Muscle layer of colon (tissue), 2 donors: ENCODE measurements around the gene BNC2.

Experiments used
- H3K27ac ChIP-seq: one replicate; pipeline ENCODE4 v1.7.0; 2013; ENCODE audit warnings: low read depth, mild to moderate bottlenecking, low read length, moderate library complexity
- H3K27me3 ChIP-seq, 2 donors: one replicate each; pipeline ENCODE4 v1.7.0; 2013; ENCODE audit warnings: low read length in 2 of 2, mild to moderate bottlenecking in 2 of 2; ENCODE audit not compliant: insufficient read depth in 2 of 2, control insufficient read depth in 1 of 2
- H3K36me3 ChIP-seq: one replicate; pipeline ENCODE4 v1.7.0; 2013; ENCODE audit warnings: mild to moderate bottlenecking, low read length; ENCODE audit not compliant: insufficient read depth
- H3K4me1 ChIP-seq: one replicate; pipeline ENCODE4 v1.7.0; 2013; ENCODE audit warnings: mild to moderate bottlenecking, low read length; ENCODE audit not compliant: insufficient read depth
- H3K4me3 ChIP-seq, 2 donors: one replicate each; pipeline ENCODE4 v1.7.0; 2013; ENCODE audit warnings: low read length in 2 of 2, low read depth in 1 of 2, mild to moderate bottlenecking in 1 of 2, moderate library complexity in 1 of 2
- H3K9ac ChIP-seq: one replicate; pipeline ENCODE4 v1.7.0; 2013; ENCODE audit warnings: low read length
- H3K9me3 ChIP-seq: one replicate; pipeline ENCODE4 v1.7.0; 2013; ENCODE audit warnings: mild to moderate bottlenecking, low read length
- donor health status: abdominal sarcoma.
- donor health status: Adenocarcinoma of cecum.

The BNC2 gene

GRCh38 chr9:16431666-16432392, 438.6 kb downstream of the BNC2 start:
- no peak overlapping the region for H3K4me3 ChIP-seq
- H3K4me1 ChIP-seq = no peaks in the 10 kb centered on the region
- H3K9me3 ChIP-seq = no peaks in the 10 kb centered on the region
- no peak overlapping the region for H3K27ac ChIP-seq
- H3K27me3 ChIP-seq = no peaks in the 10 kb centered on the region
- H3K9ac ChIP-seq = no peak overlapping the region
- peaks cover 14% of the 10 kb centered on the region for H3K36me3 ChIP-seq

- H3K27me3 ChIP-seq = no peaks in the 10 kb centered on the region
- H3K9ac ChIP-seq = no peak overlapping the region
- H3K36me3 ChIP-seq = no peaks in the 10 kb centered on the region
- no peak overlapping the region for H3K4me3 ChIP-seq
- no peaks in the 10 kb centered on the region for H3K4me1 ChIP-seq
- H3K9me3 ChIP-seq = no peaks in the 10 kb centered on the region
- H3K27ac ChIP-seq = no peak overlapping the region
These were observed 440.8 kb downstream of the BNC2 start for GRCh38 chr9:16429671-16430070.

- no peak overlapping the region for H3K4me3 ChIP-seq
- no peak overlapping the region for H3K9ac ChIP-seq
- no peaks in the 10 kb centered on the region for H3K27me3 ChIP-seq
- no peak overlapping the region for H3K27ac ChIP-seq
- no peaks in the 10 kb centered on the region for H3K4me1 ChIP-seq
- H3K9me3 ChIP-seq = no peaks in the 10 kb centered on the region
- H3K36me3 ChIP-seq = no peaks in the 10 kb centered on the region
These were observed 442.5 kb downstream of the BNC2 start for GRCh38 chr9:16427873-16428427.

- H3K4me3 ChIP-seq = no peak overlapping the region
- no peaks in the 10 kb centered on the region for H3K9me3 ChIP-seq
- H3K9ac ChIP-seq = no peak overlapping the region
- H3K36me3 ChIP-seq = no peaks in the 10 kb centered on the region
- H3K27ac ChIP-seq = no peak overlapping the region
- no peaks in the 10 kb centered on the region for H3K4me1 ChIP-seq
- H3K27me3 ChIP-seq = no peaks in the 10 kb centered on the region
These were observed 443.8 kb downstream of the BNC2 start for GRCh38 chr9:16426716-16427115.

- Histone ChIP-seq H3K9me3 (no peaks in the 10 kb centered on the region), H3K27ac (no peak overlapping the region), H3K9ac (no peak overlapping the region), H3K4me3 (no peak overlapping the region), H3K36me3 (no peaks in the 10 kb centered on the region), H3K4me1 (no peaks in the 10 kb centered on the region), H3K27me3 (no peaks in the 10 kb centered on the region)
These were observed 444.8 kb downstream of the BNC2 start for GRCh38 chr9:16425562-16426231.

GRCh38 chr9:16422114-16422513, 448.4 kb downstream of the BNC2 start:
- no peaks in the 10 kb centered on the region for H3K9me3 ChIP-seq
- H3K27ac ChIP-seq = no peak overlapping the region
- H3K4me3 ChIP-seq = no peak overlapping the region
- H3K4me1 ChIP-seq = peaks cover 12% of the 10 kb centered on the region
- H3K36me3 ChIP-seq = no peaks in the 10 kb centered on the region
- H3K9ac ChIP-seq = no peak overlapping the region
- no peaks in the 10 kb centered on the region for H3K27me3 ChIP-seq

GRCh38 chr9:16421532-16421931, 448.9 kb downstream of the BNC2 start:
- H3K36me3 ChIP-seq = no peaks in the 10 kb centered on the region
- H3K9me3 ChIP-seq = no peaks in the 10 kb centered on the region
- no peaks in the 10 kb centered on the region for H3K27me3 ChIP-seq
- no peak overlapping the region for H3K27ac ChIP-seq
- no peak overlapping the region for H3K9ac ChIP-seq
- H3K4me1 ChIP-seq = peaks cover 18% of the 10 kb centered on the region
- H3K4me3 ChIP-seq = no peak overlapping the region

GRCh38 chr9:16419124-16419523, 451.3 kb downstream of the BNC2 start:
- Histone ChIP-seq H3K4me1 (peaks cover 30% of the 10 kb centered on the region), H3K9ac (no peak overlapping the region), H3K27me3 (no peaks in the 10 kb centered on the region), H3K27ac (no peak overlapping the region), H3K9me3 (no peaks in the 10 kb centered on the region), H3K4me3 (no peak overlapping the region), H3K36me3 (no peaks in the 10 kb centered on the region)

- Histone ChIP-seq H3K36me3 (no peaks in the 10 kb centered on the region), H3K4me1 (peaks cover 30% of the 10 kb centered on the region), H3K9me3 (no peaks in the 10 kb centered on the region), H3K27me3 (no peaks in the 10 kb centered on the region), H3K27ac (no peak overlapping the region), H3K9ac (no peak overlapping the region), H3K4me3 (no peak overlapping the region)
These were observed 451.7 kb downstream of the BNC2 start for GRCh38 chr9:16418721-16419120.

GRCh38 chr9:16417749-16418148, 452.7 kb downstream of the BNC2 start:
- H3K4me1 ChIP-seq = peaks cover 30% of the 10 kb centered on the region
- no peaks in the 10 kb centered on the region for H3K27me3 ChIP-seq
- H3K9ac ChIP-seq = no peak overlapping the region
- no peaks in the 10 kb centered on the region for H3K36me3 ChIP-seq
- H3K4me3 ChIP-seq = peak overlapping the region in 1 of 2 donors; percentile 8
- H3K9me3 ChIP-seq = no peaks in the 10 kb centered on the region
- no peak overlapping the region for H3K27ac ChIP-seq

GRCh38 chr9:16417161-16417560, 453.3 kb downstream of the BNC2 start:
- Histone ChIP-seq H3K4me1 (peaks cover 30% of the 10 kb centered on the region), H3K9ac (no peak overlapping the region), H3K9me3 (no peaks in the 10 kb centered on the region), H3K4me3 (peak overlapping the region in 1 of 2 donors; percentile 8), H3K36me3 (no peaks in the 10 kb centered on the region), H3K27me3 (no peaks in the 10 kb centered on the region), H3K27ac (no peak overlapping the region)
